SHP77 treated with DMSO at 0.1 percent for 48 hours (cell line): ENCODE measurements around the gene CFAP61.
A peak's percentile ranks its signal among the peaks of the same experiment; 100 is the strongest.
"Not testable (repeated sequence)": the region's sequence is repeated elsewhere in the genome, so short reads cannot be mapped to it uniquely, and the experiment has no call there.

Experiments
- DNase-seq: peaks from one replicate; lab custom pipeline; 2025; lab: John Stamatoyannopoulos, UW

The CFAP61 gene

GRCh38 chr20:20210943-20211273 is 158.6 kb downstream of the CFAP61 start:
- no peak for DNase-seq

DNA sequence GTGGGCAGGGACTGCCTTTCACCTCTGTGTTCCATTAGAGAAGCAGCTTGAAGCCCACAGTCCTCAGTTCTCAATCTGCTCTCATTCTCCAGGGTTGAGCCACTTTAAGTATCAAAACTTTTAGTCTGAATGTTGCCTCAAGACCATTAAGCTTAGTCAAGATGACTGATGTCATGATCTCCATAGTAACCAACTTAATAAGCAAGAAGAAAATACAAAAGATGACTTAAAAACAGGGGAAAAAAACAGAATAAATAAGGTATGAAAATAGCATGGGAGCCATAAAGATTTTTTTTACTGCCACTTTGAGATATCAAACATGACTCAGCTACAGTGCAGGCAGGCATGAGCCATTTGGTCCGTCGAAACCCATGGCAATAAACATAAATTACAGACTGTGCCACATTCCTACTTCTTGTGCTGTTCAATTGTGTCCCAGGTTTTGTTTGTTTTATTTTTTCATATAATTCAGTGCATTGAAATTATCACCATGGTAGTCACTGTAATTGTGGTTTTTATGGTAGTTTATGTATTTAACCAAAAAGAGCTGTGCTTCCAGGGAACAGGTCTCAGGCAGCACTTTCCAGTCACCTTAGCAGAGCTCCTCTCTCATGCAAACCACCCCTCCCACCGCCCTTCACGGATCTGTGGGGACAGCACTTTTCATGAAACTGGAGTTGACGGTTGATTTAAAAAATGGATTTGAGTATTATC is 159.1 kb downstream of the CFAP61 start:
- DNase-seq = peak; percentile 77

DNA sequence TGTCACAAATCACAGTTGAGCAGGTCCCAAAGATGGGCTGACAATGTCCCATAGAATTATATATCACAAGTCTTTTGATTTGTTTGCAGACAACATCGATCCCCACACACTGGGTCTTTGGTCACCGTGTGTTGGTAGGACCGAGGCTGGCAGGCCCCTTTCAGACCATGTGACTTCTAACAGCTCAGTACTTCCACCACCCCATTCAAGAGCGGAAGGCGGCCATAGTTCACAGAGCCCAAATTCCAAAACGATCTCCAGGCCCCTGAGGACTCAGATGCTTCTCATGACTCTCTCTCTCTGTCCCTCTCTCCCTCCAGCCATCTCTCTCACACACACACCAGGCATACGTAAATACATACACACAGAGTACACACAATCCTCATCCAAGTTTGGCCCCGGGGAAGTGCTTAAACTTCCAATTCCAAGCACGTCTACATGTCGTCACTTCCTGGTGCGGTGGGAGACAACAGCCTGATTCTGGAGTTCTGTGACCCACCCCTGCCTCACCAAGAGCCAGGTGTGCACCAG is 159.7 kb downstream of the CFAP61 start:
- peak; percentile 92 for DNase-seq

- peak; percentile 97 for DNase-seq
Observed at GRCh38 chr20:20212675-20213096, 160.4 kb downstream of the CFAP61 start.

DNA sequence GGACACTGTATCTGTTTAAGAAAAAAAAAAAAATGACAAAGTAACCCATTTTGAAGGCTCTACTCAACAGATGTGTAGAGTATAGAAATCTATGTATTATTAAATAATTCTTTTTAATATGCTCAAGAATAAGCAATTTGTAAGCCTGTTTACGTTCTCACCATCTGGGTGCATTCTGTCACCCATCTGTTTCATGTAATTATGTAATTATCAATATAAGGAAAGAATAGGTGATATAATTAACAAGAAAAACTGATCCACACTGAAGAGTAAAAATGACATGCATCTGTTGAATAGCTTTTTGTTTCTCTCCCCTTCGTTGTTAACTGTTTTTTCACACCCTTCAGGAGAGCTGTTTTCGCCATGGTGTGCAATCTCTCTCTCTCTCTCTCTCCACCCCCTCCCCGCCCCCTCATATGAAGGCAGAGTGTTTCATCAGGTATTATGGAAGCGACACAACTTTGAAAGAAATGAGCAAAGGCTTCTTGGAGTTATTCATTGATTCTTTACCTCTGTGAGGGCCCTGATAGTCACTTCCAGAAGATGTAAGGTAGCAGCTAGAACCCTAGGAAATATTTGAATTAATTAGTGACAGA is 161.3 kb downstream of the CFAP61 start:
- no peak for DNase-seq

- DNase-seq = peak; percentile 88
Observed at GRCh38 chr20:20214757-20215275, 162.5 kb downstream of the CFAP61 start.

- peak; percentile 99 for DNase-seq
Observed at GRCh38 chr20:20215976-20216727, 163.8 kb downstream of the CFAP61 start.

- DNase-seq = peak; percentile 46
Observed at GRCh38 chr20:20216941-20217340, 164.6 kb downstream of the CFAP61 start.

GRCh38 chr20:20217621-20218020 is 165.3 kb downstream of the CFAP61 start:
- DNase-seq = peak; percentile 33

GRCh38 chr20:20218106-20218505 is 165.8 kb downstream of the CFAP61 start:
- DNase-seq = not testable (repeated sequence)

DNA sequence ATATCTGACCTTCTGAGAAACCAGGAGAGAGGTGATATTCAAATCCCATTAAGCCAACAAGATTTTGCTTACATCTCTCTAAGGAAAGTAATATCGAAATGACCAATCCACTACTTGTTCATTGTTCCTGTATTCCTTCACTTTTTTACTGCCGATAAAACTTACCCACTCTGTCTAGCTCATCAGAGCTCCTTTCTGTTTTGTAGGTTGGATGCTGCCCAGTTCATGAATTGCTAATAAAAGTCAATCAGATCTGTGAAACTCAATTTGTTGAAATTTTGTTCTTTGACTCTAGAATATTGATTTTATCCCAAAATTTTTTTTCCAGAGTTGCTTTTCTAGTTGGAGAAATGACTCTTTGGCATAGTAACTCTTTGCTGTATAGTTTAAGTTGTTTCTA is 166.7 kb downstream of the CFAP61 start:
- DNase-seq = no peak

DNA sequence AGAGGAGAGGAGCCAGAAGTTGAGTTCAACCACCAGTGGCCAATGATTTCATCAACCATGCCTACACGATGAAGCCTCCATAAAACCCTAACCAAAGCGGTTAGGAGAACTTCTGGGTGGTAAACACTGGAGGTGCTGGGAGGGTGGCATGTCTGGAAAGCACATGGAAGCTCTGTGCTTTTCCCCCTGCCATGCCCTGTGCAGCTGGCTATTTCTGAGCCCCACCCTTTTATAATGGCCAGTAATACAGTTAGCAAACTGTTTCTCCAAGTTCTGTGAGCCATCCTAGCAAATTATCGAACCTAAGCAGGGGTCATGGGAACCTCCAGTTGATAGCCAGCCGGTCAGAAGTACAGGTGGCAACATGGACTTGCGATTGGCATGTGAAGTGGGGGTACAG is 167.8 kb downstream of the CFAP61 start:
- DNase-seq = no peak

DNA sequence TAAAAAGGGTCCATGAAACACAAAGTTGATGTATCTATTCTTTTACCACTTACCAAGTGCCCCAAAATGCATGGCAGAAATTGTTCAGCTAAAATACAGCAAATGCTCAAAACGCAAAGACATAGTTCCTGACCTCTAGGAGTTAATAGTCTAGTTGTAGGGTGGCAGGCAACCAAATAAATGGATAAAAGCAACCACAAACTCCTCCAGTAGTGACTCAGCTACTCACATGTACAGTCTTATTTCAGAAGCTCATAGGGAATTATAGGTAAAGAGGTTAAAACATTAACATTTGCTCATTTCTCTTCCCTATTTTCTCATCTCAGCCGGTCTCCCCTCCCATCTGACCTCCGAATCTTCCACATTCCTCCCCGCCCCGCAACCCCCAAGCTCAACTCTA is 171.6 kb downstream of the CFAP61 start:
- no peak for DNase-seq

DNA sequence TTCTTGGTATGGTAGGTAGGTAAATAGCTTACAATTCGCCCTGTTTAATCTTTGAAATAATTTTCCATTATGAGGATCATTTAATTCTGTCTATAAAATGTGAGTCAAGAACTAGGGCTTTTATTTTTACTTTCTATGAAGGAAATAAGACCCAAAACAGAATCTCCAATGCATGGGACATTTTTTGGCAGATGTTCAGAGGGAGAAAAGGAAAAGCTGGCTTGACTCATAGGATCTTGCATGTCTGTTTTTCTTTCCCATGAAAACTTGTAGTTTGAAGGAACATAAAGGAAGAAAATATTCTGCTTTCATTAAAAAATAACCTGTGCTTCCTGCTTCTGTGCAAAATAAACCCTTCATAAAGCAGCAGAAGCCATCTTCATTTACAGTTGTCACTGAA is 172.5 kb downstream of the CFAP61 start:
- no peak for DNase-seq

DNA sequence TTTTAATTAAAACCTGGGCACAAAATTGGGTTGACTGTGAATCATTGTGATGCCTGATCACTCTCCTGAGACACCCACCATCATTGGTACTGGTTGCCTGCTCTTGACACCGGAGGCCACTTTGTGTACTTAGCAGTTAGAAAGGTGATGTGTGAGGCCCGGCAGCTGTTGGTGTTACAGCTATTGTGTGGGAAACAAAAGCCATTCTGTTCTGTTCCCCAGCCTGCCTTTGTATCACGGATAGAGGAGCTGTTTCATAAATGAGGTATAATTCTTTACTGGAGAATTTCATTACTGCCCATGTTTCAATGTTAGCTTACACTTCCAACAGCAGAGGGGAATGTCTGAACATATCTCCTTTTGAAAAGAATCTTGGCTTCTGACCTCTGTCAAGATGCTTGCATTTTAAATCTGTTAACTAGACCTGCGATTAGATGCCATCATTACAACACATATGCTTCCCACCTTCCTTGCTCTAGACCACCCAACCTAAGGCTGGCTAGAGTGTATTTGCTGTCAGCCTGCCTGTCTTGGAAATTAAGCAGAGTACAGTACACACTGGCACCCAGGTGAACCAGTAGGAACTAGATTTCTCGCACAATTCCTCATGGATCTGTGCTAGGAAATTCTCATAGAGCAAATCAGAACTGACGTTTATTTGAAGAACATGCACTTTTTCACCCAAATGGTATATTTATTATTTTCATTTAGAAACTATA is 173.2 kb downstream of the CFAP61 start:
- DNase-seq = peak; percentile 92

DNA sequence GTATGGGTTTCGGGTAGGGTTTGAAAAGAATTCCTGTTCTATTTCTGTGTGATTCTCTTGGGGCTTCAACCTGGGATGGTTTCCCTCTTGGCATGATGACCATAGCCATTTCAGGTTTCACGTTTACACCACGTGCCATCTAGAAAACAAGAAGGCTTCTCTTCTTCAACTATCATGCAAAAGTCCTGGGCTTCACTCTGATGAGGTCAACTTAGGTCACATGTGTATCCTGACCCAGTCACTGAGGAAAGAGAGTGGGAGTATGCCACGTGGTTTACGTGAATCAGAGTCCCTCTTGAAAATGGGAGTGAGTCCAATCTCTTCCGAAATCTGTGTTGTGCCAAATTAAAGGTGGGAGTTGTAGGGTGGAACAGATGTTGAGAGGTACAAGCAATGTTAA is 174.2 kb downstream of the CFAP61 start:
- no peak for DNase-seq

- DNase-seq = no peak
Observed at GRCh38 chr20:20227013-20227571, 174.8 kb downstream of the CFAP61 start.

DNA sequence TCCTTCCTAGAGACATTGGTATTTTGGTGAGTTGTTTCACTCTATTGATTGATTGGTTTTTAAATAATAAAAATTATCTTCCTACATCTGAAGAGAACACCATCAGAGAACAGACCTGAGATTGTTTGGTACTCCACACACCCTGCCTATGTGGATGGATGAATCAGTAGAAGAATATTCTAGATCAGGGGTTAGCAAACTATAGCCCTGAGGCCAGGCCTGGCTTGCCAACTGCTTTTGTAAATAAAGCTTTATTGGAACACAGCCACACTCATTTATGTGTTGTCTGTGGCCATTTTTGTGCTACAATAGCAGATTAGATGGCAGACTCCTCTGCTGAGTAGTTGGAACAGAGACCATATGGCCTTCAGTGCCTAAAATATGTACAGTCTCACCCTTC is 176.0 kb downstream of the CFAP61 start:
- no peak for DNase-seq

GRCh38 chr20:20229595-20229994 is 177.3 kb downstream of the CFAP61 start:
- DNase-seq = no peak

GRCh38 chr20:20230741-20231140 is 178.4 kb downstream of the CFAP61 start:
- DNase-seq = no peak

DNA sequence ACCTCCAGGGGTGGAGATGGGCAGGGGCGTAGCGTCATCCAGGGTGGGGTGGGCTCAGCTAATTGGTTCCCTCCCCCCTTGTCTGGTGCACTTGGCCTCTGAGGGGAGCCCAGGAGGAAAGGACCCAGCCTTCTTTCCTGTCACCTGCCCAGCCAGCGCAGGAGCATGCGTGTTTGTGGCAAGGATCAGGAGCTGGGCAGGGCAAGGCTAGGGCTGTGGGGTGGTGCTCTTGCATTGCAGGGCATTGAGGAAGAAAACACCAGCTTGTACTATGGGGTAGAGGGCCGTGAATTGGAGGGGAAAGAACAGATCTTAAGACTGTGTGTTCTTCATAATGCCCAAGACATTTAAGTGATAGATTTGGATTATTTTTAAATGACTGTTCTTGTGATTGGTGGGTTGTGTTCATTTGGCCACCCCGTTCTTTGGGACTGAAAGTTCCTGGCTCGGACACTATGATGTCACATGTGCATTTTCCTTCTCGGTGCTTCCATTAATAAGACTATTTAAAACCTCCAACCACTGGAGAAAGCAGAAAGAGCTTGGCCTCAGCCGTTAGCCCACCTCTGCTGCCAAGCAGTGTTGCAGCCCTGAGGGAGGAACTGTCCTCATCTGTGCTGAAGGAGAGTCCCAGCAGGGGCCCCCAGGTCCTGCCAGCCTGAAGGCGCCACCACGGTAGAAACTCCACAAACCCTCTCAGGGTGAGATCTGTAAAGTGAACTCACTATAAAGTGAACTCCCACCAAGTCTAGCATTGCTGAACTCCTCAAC is 179.4 kb downstream of the CFAP61 start:
- no peak for DNase-seq
